Kasumi-1 (cell line): Measurements from ENCODE around the gene TMEM119.

Experiments used
- DNase-seq, 2 experiments: peaks; one replicate each; lab custom pipeline; 2025; lab: John Stamatoyannopoulos, UW

Gene TMEM119

DNA sequence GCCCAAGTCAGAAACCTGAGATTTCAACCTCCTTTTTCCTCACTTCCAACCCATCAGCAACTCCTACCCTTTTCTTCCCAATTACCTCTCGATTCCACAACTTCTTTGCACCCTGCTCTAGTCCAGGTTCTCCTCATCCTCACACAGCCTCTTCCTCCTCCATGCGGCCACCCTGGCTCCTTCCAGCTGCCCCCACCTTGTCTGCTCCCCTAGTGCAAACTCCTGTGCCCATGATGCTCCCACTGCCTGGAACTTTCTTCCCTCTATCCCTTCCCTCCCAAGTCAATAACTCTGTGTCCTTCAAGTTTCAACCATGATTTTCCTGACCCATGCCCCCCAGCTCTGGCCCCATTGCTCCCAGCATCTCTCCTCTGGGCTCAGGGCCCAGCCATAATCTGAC is 18.5 kb upstream of the TMEM119 start:
- DNase-seq = no peak

DNA sequence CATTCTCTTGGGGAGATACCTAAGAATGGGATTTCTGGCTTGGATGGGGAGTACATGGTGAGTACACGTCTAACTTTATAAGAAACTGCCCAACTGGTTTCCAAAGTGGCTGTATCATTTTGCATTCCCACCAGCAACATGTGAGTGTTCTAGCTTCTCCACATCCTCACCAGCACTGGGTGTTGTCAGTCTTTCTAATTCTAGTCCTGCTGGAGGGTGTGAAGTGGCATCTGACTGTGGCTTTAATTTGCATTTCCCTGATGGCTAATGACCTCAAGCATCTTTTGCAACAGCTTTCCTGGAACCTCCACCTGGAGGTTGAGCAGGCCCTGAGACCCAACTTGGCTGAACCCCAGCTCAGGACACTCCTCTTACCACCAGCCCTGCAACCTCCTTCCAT is 18.0 kb upstream of the TMEM119 start:
- no peak for DNase-seq

DNA sequence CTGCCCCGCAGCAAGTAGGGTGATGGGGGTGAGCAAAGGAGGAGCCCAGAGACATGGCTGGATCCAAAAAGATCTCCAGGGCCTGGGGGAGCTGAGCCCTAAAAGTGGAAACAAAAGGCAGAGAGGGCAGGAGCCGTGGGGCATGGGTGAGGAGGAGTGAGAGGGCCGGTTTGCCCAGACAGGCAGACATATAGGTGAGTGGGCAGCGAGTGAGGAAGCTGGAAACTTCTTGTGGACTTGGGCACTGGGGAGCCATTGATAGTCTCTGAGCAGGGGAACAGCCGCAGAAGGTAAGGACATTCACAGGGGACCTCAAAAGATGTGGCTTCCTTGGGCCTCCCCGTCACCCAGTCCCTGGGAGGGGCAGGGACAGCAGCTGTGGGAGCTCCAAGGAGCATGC is 16.8 kb upstream of the TMEM119 start:
- DNase-seq = no peak

DNA sequence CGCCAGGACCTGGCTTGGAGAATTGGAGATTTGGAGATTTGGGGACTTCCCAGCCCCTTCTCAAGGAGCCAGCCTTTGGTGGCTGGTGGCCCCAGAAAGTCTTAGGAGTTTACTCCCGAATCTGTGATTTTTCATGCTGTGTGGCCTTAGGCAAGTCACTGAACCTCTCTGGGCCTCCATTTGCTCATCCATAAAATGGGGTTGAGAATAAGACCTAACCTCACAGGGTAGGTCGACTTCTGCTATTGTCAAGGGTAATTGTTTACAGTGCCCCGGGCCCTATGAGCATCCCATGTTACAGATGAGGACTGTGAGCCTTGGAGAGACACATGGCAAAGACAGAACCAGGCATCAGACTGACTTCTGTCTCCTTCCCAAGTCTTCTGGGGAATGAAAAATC is 16.2 kb upstream of the TMEM119 start:
- no peak for DNase-seq

DNA sequence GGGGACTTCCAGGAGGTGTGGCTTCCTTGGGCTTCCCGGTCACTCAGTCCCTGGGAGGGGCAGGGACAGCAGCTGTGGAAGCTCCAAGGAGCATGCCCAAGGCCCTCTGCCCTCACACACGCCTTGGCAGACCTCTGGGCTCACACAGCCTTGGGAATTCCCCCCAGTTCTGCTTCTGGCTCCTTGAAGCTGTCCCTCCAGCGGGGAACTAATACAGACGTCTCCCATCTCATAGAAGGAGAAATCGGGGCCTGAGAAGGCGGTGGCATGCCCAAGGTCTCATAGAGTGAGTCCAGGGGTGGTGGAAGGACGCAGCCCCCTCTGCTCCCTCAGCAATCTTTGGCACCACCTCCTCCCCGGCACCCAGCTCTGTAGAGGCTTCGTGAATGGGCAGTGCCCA is 15.7 kb upstream of the TMEM119 start:
- no peak for DNase-seq

DNA sequence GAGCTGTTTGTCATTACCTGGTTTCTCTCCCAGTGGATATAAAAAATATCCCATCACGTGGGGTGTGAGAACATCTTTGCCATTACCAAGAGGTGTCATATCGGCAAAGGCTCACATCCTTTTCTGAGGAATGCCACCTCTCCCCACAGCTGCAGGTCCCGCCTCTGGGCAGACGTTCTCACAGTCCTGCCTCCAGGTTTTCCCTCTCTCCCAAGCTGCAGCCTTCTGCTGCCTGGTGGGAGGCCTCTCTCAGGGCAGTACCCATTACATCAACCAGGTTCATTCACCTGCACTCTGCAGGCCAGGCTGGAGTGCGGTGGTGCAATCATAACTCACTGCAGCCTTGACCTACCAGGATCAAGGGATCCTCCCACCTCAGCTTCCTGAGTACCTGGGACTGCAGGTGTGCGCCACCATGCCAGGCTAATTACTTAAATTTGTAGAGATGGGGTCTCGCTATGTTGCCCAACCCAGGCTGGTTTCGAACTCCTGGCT is 15.0 kb upstream of the TMEM119 start:
- no peak for DNase-seq

DNA sequence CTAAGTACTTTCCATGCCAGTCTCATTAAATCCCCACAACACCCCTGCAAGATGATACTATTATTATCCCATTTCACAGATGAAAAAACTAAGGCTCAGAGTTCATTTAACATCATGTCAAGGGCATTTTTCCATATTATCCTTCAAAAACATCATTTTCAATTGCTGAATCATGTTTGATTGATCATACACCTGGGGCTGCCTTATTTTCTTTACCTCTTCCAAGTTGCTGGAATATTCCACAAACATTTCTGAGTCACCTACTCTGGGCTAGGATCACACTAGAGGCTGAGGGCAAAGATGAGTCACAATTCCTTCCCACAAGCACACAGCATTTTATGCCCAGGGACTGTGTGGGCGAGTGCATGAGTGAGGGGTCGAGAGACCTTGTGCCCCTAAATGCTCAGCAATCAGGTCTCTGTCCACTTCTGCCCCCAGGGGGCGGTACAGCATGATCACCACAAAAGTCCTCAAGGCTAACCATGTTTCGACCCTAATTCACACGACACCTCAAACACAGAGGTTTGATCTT is 14.1 kb upstream of the TMEM119 start:
- DNase-seq = peak; percentile 15 to 33

DNA sequence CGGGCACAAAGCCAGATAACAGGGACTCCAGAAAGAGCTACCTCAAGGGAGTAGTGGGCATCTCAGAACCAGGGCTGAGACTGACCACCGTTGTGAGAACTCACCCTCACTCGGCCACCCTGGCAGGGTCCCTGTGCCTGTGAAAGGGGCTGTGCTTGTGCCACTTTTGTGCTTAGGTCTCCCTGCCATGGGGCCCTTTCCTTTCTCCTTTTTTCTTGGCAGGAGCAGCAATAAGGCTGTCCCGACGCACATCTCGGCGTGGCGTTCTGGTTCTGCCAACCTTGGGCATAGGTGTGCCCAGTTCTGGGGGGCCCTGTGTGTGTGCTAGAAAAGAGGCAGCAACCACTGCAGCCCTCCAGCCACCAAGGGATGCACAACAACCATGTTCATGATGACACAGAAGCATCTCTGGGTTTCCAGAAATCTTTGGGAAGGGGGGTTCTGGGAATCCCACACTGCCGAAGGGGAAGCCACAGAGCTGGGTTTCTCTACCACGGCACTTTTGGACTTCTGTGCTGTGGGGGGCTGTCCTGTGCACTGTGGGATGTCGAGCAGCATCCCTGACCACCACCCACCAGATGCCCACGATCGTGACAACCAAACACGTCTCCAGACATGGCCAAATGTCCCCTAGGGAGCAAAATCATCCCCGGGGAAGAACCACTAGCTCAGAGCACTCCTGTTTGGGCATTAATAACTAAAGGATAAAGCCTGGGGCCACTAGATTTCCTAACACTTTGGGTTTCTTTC is 13.1 kb upstream of the TMEM119 start:
- DNase-seq = no peak

DNA sequence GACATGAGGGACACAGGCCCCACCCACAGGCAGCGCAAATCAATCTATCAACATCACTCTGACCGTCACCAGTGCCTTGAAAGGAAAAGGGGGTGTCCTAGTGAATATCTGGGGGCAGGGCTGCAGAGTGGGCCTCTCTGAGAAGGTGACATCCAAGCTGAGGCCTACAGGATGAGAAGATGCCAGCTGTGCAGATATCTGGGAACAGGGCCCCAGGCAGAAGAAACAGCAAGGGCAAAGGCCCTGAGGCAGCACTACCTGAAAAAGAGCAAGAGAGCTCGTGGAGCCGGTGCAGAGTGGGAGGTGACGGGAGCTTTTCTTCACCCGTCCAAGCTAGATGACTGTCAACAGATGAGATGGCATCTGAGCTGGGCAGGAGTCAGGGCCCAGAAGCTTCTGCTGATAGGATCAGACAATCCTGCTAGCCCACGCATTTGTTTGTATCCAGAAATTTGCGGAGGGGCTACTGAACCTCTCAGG is 12.5 kb upstream of the TMEM119 start:
- no peak for DNase-seq

DNA sequence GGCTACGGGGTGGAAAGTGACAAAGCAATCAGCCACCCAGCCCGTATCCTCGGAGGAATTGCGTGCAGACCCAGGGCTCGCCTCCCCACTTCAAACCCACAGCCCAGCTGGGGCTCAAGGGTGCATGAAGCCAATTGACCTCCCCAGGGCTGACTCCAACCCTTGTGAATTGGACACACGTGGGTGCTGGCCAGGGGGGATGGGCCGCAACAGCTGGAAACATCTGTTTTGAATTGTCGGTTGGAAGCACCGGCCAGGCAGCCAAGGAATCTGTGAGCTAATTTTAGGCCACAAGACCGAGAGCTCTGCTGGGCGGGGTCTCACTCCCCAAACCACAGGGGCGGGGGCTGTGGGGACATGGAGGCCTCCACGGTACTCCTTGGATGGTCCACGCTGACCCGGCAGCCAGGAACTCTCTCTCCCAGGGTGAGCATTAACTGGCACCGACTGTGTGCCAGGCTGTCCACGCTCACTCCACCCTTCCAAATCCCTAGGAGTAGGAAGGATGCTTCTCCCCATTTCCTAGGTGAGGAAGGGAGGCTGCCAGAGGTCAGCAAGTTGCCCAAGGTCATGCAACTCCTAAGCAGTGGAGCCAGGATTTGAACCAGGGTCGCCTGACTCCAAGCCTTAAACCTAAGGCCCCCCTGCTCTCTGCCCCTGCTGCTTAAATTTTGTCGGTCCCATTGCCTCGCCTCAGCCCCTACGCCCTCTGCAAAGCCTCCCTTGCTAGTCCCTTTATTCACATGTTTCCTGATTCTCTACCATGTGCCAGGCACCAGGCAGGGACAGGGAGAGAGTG is 11.9 kb upstream of the TMEM119 start:
- peak; percentile 32 to 50 for DNase-seq

DNA sequence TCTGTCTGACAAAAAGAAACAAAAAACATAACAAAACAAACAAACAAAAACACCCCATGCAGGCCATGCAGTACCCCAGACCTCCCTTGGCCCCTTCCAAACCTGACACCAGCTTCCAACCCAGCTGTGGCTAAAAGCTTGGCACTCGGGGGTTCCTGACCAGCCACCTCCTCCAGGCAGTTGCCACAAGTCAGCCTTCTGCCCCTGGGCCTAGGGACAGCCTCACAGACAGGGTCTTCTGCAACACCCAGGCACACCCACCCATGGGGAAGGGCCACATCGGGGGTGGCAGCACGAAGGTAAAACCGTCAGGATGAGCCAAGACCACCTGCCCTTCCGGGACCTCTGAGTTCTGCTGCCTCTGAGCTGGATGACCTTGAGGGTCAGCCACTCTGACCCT is 10.7 kb upstream of the TMEM119 start:
- no peak for DNase-seq

DNA sequence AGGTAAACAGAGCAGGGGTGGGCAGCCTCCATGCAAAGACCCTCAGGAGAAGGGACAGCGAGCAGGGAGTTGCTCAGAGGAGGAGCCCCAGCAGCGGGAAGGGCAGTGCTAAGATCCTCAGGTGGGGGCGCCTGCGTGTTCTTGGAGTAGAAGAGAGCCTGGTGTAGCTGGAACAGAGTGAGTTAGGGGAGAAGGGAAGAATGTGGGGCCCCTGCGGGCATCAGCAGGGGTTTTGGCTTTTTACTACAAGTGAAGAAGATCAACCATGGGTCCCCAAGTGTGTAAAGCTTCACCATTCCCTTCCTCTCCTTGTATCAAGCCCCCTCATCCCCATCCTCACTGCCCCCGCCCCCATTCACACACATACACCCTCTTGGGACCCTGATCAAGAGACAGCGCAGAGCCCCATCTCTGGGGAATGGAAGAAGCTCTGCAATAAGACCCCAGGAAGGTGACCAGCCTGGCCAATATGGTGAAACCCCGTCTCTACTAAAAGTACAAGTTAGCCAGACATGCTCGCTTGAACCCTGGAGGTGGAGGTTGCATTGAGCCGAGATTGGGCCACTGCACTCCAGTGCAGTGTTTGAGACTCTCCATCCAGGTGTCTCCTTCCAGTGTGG is 10.2 kb upstream of the TMEM119 start:
- no peak for DNase-seq

DNA sequence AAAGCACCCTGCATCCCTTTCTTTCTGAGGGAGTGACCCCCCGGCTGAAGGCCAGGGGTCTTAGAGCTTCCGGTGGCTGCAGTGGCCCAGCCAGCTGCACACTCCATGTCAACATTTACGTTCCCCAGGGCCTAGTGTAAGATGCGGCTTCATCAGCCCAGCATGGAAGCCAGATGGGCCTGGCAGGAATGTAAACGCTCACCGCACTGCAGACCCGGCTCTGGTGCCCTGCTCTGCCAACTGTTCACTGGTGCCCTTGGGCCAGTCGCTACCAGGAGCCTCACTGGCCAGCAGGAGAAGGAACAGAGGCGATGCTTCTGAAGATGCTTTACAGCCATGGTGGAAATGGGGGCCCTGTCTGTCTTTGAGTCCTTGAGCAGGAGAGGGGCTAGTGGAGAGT is 8.6 kb upstream of the TMEM119 start:
- no peak for DNase-seq

DNA sequence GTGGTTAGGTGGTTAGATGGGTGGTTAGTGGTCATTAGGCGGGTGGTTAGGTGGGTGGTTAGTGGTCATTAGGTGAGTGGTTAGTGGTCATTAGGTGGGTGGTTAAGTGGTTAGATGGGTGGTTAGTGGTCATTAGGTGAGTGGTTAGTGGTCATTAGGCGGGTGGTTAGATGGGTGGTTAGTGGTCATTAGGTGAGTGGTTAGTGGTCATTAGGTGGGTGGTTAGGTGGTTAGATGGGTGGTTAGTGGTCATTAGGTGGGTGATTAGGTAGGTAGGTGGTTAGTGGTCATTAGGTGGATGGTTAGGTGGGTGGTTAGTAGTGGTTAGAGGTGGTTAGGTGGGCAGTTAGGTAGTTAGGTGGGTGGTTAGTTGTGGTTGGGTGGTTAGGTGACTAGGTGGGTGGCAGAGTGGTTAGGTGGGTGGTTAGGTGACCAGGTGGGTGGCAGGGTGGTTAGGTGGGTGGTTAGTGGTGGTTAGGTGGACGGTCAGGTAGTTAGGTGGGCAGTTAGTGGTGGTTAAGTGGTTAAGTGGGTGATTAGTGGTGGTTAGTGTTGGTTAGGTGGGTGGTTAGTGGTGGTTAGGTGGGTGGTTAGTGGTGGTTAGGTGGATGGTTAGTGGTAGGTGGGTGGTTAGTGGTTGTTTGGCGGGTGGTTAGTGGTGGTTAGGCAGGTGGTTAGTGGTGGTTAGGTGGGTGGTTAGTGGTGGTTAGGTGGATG is 8.0 kb upstream of the TMEM119 start:
- no peak for DNase-seq

DNA sequence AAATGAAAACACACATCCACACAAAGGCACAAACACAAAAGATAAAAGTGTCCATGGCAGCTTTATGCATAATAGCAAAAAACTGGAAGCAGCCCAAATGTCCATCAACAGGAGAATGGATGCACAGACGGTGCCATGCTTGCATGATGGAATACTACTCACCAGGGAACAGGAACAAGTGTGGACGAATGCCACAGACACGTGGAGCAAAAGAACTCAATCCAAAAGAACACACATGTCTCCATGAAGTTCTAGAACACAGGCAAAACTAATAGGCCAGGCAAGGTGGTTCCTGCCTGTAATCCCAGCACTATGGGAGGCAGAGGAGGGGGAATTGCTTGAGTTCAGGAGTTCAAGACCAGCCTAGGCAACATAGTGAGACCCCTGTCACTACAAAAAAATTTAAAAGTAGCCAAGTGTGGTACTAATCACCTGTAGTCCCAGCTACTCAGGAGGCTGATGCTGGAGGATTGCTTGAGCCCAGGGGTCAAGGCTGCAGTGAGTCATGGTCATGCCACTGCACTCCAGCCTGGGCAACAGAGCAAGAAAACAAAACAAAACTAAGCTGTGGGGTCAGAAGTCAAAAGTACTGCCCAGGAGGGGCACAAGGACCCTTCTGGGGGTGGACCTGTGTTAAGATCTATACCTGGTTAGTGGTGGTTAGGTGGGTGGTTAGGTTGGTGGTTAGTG is 7.3 kb upstream of the TMEM119 start:
- no peak for DNase-seq

DNA sequence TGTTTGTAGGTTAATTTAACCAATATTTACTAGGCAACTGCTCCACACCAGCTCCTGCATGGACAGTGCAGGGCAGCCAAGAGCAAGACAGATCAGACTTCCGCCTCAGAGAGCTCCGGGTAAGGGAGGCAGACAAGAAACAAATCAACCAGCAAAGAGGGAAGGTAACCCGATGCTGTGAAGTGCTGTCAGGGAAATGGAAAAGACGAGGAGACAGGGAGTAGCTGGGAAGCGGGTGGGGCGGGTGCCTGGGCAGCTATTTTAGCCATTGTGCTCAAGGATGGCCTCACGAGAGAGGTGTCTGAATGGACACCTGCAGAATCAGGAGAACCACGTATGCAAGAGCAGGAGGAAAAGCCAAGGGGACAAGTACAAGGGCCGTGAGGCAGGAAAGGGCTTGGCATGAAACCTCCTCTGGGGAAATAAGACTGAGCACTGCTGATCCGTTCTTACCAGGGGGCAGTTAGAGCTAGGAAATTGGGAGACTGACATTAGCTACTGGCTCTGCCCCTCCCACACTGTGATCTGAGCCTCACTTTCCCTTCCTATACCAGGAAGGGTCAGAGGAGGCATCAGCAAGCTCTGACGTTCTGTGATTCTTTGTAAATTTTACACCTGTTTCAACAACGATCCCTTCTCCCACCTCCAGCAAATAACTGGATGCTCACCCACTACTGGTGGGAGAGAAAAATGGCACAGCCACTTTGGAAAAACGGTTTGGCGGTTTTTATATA is 6.5 kb upstream of the TMEM119 start:
- DNase-seq = no peak

DNA sequence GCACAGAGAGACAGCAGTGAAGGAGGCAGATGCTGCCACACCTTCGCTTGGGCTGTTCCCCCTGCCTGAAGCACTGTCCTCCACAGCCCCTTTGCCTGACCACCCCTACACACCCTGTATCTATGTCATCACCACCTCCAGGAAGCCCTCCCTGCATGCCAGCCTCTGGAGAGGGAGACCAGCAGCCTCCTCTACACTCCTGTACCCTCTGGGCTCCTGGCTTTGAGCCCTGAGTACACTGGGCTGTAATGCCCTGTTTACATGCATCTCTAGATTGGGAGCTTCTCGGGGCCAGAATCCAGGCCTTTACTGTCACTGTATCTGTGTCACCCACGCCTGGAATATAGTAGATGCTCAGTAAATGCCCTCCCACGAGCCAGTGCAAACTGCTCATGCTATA is 5.9 kb upstream of the TMEM119 start:
- no peak for DNase-seq

DNA sequence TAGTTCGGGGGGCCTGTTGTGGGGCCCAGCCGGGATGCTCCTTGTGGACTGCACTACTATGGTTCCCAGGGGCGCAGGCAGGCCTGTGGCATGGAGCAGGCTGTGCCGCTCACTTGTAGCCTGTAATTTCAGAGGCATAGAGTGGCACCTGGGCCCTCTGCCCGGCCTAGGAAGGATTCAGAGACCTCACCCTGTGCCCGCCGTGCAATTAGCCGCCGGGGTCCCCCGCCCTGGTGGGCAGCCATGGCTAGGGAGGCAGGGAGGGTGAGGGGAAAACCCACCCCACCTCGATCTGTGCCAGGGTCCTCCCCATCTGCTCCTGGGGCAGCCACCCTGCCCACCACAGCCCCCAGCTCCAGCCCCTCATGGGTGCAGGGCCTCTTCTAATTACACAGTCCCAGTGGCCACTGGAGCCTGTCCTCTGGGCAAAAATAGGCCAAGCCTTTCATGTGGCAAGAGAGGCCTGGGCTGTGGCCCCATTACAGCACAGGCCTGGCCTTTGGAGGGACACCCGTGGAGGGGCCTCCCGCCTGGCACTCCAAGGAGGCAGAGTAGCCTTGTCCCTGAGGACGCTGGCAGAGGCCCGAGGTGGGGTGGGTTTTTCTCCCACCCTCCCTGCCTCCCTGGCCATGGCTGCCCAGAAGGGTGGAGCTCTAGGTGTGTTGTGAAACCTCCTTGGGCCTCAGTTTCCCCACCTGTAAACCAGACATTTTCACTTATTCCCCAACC is 5.3 kb upstream of the TMEM119 start:
- DNase-seq = no peak

DNA sequence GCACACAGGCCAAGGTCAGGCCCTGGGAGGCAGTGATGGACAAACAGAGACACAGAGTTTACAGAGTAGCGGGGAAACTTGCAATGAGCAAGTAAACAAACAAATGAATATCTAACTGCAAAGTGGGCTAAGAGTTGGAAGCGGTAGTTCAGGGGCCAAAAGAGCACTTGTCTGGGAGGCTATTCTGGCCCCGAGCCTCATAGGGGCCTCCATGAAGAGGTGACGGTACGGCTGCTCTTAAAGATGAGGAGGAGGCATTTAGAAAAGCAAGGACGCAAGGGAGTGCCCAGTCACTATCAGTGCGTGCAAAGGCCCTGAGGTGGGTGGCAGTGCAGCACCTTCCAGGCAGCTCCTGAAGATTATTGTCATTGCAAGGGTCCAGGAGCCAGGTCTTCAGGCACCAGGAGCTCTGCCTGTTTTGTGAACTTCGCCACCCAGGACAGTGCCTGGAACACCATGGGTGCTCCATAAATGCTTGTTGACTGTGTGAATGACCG is 4.4 kb upstream of the TMEM119 start:
- no peak for DNase-seq

DNA sequence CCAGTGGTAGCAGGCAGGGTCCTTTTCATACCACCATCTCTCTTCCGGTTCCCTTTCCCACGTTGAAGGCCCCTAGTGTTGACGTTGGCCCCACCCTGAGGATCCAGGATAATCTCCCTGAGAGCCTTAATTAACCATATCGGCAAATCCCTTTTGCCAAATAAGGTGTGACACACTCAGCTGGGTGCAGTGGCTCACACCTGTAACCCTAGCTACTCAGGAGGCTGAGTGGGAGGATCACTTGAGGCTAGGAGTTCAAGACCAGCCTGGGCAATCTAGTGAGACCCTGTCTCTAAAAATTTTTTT is 2.8 kb upstream of the TMEM119 start:
- no peak for DNase-seq
